Measurements from ENCODE around the gene TAF1A.

GRCh38 chr1:222617367-222617951 lies 27.7 kb upstream of the TAF1A start:
- TF ChIP-seq, protein P1, sequence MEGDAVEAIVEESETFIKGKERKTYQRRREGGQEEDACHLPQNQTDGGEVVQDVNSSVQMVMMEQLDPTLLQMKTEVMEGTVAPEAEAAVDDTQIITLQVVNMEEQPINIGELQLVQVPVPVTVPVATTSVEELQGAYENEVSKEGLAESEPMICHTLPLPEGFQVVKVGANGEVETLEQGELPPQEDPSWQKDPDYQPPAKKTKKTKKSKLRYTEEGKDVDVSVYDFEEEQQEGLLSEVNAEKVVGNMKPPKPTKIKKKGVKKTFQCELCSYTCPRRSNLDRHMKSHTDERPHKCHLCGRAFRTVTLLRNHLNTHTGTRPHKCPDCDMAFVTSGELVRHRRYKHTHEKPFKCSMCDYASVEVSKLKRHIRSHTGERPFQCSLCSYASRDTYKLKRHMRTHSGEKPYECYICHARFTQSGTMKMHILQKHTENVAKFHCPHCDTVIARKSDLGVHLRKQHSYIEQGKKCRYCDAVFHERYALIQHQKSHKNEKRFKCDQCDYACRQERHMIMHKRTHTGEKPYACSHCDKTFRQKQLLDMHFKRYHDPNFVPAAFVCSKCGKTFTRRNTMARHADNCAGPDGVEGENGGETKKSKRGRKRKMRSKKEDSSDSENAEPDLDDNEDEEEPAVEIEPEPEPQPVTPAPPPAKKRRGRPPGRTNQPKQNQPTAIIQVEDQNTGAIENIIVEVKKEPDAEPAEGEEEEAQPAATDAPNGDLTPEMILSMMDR (IDR thresholded peaks at IDR 0.05): peak in 1 of 4 experiments; percentile 2
- TF ChIP-seq POLR2A (IDR thresholded peaks at IDR 0.05): peak; percentile 39 to 77

Data from uterus (tissue), 2 donors.